Measurements from ENCODE around the gene FAM98B. TPM values are rescaled to one million over a fixed set of nuclear protein-coding genes. Genes with fewer than 3 reads are reported as not detected.

The FAM98B gene
- total and polyA plus RNA-seq, 9 of the 15 experiments (the other 6 are each of a cell fraction or from before 2014, with no cell fraction given), result 3.1 to 42.0 (median 9.4) TPM

DNA sequence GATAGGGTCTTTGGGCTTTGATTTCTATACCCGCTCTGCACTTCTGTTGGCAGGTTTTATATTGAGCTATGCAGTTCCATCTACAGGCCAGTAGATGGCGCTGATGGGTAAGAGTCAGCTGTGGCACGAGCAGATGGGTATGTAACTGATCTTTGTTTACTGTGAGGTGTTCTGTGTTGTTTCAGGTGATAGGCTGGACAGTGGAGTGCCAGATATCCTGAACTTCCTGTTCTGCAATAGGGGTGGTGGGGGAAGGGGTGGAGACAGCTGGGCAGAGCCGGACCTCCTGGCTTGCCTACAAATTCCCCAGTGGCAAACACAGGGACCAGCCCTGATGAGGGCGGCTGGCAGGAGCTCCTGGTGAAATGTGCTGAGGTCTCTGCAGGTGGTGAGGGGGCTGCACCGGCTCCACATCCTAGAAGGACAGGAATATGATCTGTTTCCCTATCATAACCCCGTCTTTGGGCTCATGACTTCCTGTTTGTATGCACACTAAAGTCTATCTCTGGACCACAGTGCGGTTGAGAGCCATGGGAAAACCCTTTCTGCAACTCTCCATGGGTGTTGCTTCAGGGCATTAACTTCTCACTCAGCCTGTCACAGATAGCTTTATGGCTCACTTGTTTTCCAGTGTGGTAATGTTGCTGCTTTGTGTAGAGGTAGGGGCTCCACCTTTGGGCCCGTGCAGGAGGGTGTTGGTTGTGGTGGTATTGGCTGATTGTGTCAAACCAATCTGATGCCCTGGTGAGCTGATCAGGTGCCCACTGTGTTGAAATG is 13.4 kb upstream of the FAM98B start:
- Histone ChIP-seq H3K9ac (ENCODE audit: insufficient read depth in 1 of 2, low read depth in 2 of 2, low read length in 2 of 2) (no peak overlapping the region), H3K9me3 (replicated peaks; ENCODE audit: control insufficient read depth, insufficient read depth, low read depth, low read length) (0 out of 2 replicates have a peak, but pooled peaks cover 2% of the 10 kb centered on the region), H4K20me1 (replicated peaks; ENCODE audit: control insufficient read depth, insufficient read depth, low read length) (no peaks in the 10 kb centered on the region), H3K79me2 (ENCODE audit: control insufficient read depth, insufficient read depth, low read length) (no peaks in the 10 kb centered on the region), H3K4me1 (replicated peaks in 1 of 2; ENCODE audit: control insufficient read depth in 2 of 2, insufficient read depth in 2 of 2, low read length in 2 of 2) (peaks cover 4 to 12% of the 10 kb centered on the region in 2 experiments; a peak in 3 of 5 replicates), H3K4me2 (ENCODE audit: insufficient read depth, low read length) (peak overlapping the region; percentile 40; the same call in 1 of the 2 replicates), H3K27ac (ENCODE audit: extremely low read depth, low read depth, low read length) (no peak overlapping the region), H3K4me3 (no peak overlapping the region), H3K9me1 (ENCODE audit: control insufficient read depth, insufficient read depth, low read length) (no peaks in the 10 kb centered on the region), H3K27me3 (ENCODE audit: control insufficient read depth in 2 of 2, insufficient read depth in 2 of 2, low read length in 2 of 2) (no peaks in the 10 kb centered on the region), H2AFZ (ENCODE audit: low read depth, low read length) (peak overlapping the region; percentile 85), H3K36me3 (ENCODE audit: control insufficient read depth, insufficient read depth, low read length) (no peaks in the 10 kb centered on the region)
- ChIA-PET POLR2A (interaction anchor here (0.6 to 3.1 kb wide), 4 partner anchors 14 to 243 kb away, joined by 3 to 20 read pairs (median 4); partner anchors contain the start of gene FAM98B), CTCF (ENCODE audit: low intra/inter-chr PET ratio) (interaction anchor here (0.7 kb wide), 1 partner anchor 199 kb away, joined by 3 read pairs; no protein-coding TSS in a partner anchor)
- DNase-seq (ENCODE audit: extremely low read depth in 1 of 4, low spot score in 3 of 4) (peak; percentile 50 to 81 (median 70)), FAIRE-seq (peak; percentile 91), ATAC-seq (peak; percentile 83)
- intact Hi-C loops (cut with micrococcal nuclease) (loop anchor here (1.0 to 5.0 kb wide), 4 partner anchors 34 to 188 kb away; partner anchors contain the start of gene RASGRP1), in situ Hi-C loops (cut with MboI) (no loop called here)
- WGBS (ENCODE audit: insufficient coverage, low coverage, missing lambda C conversion rate), result 30% methylated on average over 9 of the region's 9 CpGs
- BruUV-seq (replicated peaks), result no TSS peak
- TF ChIP-seq CTBP1 (IDR thresholded peaks at IDR 0.05; ENCODE audit: borderline replicate concordance) (peak; percentile 61; the same call in 1 of the 2 replicates), PURB (CRISPR knock-in tag; IDR thresholded peaks at IDR 0.05; ENCODE audit: low read depth) (no peak), RAD21 (CRISPR knock-in tag; conservative IDR thresholded peaks at IDR 0.05 in 1 of 2, IDR thresholded peaks at IDR 0.05 in 1 of 2) (peak; percentile 65 to 86), GATAD2B (IDR thresholded peaks at IDR 0.05; ENCODE audit: borderline replicate concordance) (peak; percentile 25; the same call in 1 of the 2 replicates), BHLHE40 (IDR thresholded peaks at IDR 0.05; ENCODE audit: low read length) (peak; percentile 95), NKRF (IDR thresholded peaks at IDR 0.05; ENCODE audit: borderline replicate concordance) (no peak), SOX6 (IDR thresholded peaks at IDR 0.05) (peak; percentile 52), L3MBTL2 (IDR thresholded peaks at IDR 0.05) (peak; percentile 51; the same call in 1 of the 2 replicates), KLF16 (IDR thresholded peaks at IDR 0.05) (peak; percentile 59; the same call in 1 of the 2 replicates), BRD9 (IDR thresholded peaks at IDR 0.05; ENCODE audit: low read depth, partially characterized antibody) (peak; percentile 33), ATF7 (IDR thresholded peaks at IDR 0.05) (0 out of 2 replicates have a peak, but pooled peaks have one; percentile 13), KAT8 (IDR thresholded peaks at IDR 0.05; ENCODE audit: low read depth) (no peak)
- TF ChIP-seq, protein P1, sequence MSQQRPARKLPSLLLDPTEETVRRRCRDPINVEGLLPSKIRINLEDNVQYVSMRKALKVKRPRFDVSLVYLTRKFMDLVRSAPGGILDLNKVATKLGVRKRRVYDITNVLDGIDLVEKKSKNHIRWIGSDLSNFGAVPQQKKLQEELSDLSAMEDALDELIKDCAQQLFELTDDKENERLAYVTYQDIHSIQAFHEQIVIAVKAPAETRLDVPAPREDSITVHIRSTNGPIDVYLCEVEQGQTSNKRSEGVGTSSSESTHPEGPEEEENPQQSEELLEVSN (IDR thresholded peaks at IDR 0.05; ENCODE audit: borderline replicate concordance in 1 of 2, extremely low read depth in 1 of 2, insufficient read depth in 1 of 2, insufficient read length in 1 of 2, low read depth in 1 of 2, low read length in 1 of 2, poor library complexity in 1 of 2, severe bottlenecking in 1 of 2), result no peak
